Measurements from ENCODE around the gene PDCD1. TPM values are rescaled to one million over a fixed set of nuclear protein-coding genes. Genes with fewer than 3 reads are reported as not detected.

Gene PDCD1
- total and polyA plus RNA-seq, 10 of the 15 experiments (the other 5 are each of a cell fraction or from before 2014, with no cell fraction given) = 0.62 to 6.4 (median 2.9) TPM; not detected in 2

GRCh38 chr2:241834527-241835210 is 24.0 kb downstream of the PDCD1 start:
- no peak overlapping the region for H3K4me3 ChIP-seq
- no peaks in the 10 kb centered on the region for H4K20me1 ChIP-seq (ENCODE audit: control insufficient read depth, insufficient read depth)
- H3K36me3 ChIP-seq (ENCODE audit: control insufficient read depth in 2 of 2, insufficient read depth in 2 of 2, low read length in 1 of 2) = no peaks in the 10 kb centered on the region
- ChIA-PET CTCF (no interaction called here), SMC1A (ENCODE audit: uncharacterized antibody, unreplicated experiment) (no interaction called here), RAD21 (ENCODE audit: unreplicated experiment) (no interaction called here), POLR2A (no interaction called here)
- intact Hi-C loops (cut with micrococcal nuclease; ENCODE audit: unreplicated experiment) = no loop called here
- DNase-seq (ENCODE audit: low read depth, low spot score) (no peak), ATAC-seq (no peak), FAIRE-seq (no peak)
- H2AFZ ChIP-seq (ENCODE audit: control insufficient read depth, low read depth, low read length) = no peak overlapping the region
- no TSS peak for BruUV-seq (replicated peaks)
- no peak overlapping the region for H3K27ac ChIP-seq (ENCODE audit: control insufficient read depth, insufficient read depth)
- H3K9ac ChIP-seq (ENCODE audit: control insufficient read depth, insufficient read depth, low read length) = no peak overlapping the region
- 64% methylated on average over 10 of the region's 10 CpGs for WGBS (ENCODE audit: insufficient coverage, insufficient replicate concordance, low lambda C conversion rate, missing lambda C conversion rate)
- in situ Hi-C loops (cut with MboI) = no loop called here
- no peak overlapping the region for H3K4me2 ChIP-seq (ENCODE audit: control insufficient read depth, insufficient read depth)
- H3K79me2 ChIP-seq (ENCODE audit: control insufficient read depth, insufficient read depth, low read length) = no peaks in the 10 kb centered on the region
- H3K4me1 ChIP-seq (ENCODE audit: control insufficient read depth, insufficient read depth, low read length) = no peaks in the 10 kb centered on the region
- H3K27me3 ChIP-seq (replicated peaks in 1 of 2; ENCODE audit: control insufficient read depth in 2 of 2, insufficient read depth in 2 of 2, low read length in 1 of 2) = 0 out of 4 replicates have a peak, but pooled peaks cover 0 to 1% of the 10 kb centered on the region in 2 experiments
- H3K9me3 ChIP-seq (replicated peaks; ENCODE audit: control insufficient read depth, insufficient read depth, low read length) = no peaks in the 10 kb centered on the region; the same call in 2 of the 3 replicates
- TF ChIP-seq, protein P1, sequence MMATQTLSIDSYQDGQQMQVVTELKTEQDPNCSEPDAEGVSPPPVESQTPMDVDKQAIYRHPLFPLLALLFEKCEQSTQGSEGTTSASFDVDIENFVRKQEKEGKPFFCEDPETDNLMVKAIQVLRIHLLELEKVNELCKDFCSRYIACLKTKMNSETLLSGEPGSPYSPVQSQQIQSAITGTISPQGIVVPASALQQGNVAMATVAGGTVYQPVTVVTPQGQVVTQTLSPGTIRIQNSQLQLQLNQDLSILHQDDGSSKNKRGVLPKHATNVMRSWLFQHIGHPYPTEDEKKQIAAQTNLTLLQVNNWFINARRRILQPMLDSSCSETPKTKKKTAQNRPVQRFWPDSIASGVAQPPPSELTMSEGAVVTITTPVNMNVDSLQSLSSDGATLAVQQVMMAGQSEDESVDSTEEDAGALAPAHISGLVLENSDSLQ (IDR thresholded peaks at IDR 0.05) = no peak
- TF ChIP-seq KDM1A (IDR thresholded peaks at IDR 0.05; ENCODE audit: borderline replicate concordance) (no peak), HDAC6 (IDR thresholded peaks at IDR 0.05; ENCODE audit: unreplicated experiment) (no peak), EED (IDR thresholded peaks at IDR 0.05; ENCODE audit: low read depth) (no peak), BACH1 (IDR thresholded peaks at IDR 0.05; ENCODE audit: borderline replicate concordance) (no peak), EP300 (IDR thresholded peaks at IDR 0.05; ENCODE audit: borderline replicate concordance in 1 of 2, control insufficient read depth in 1 of 2, low read depth in 2 of 2, low read length in 2 of 2) (no peak), GABPA (IDR thresholded peaks at IDR 0.05; ENCODE audit: low read depth) (no peak), FOXM1 (IDR thresholded peaks at IDR 0.05; ENCODE audit: low read depth, low read length) (no peak), BCLAF1 (IDR thresholded peaks at IDR 0.05) (no peak), TARDBP (IDR thresholded peaks at IDR 0.05; ENCODE audit: borderline replicate concordance) (no peak), EGR1 (IDR thresholded peaks at IDR 0.05; ENCODE audit: borderline replicate concordance in 1 of 2, low read depth in 2 of 2, low read length in 2 of 2) (no peak), NR2C1 (IDR thresholded peaks at IDR 0.05) (no peak), SMAD5 (IDR thresholded peaks at IDR 0.05; ENCODE audit: low read depth) (no peak), CHD2 (IDR thresholded peaks at IDR 0.05; ENCODE audit: borderline replicate concordance, low read depth, low read length) (no peak)
- TF ChIP-seq, protein P2, sequence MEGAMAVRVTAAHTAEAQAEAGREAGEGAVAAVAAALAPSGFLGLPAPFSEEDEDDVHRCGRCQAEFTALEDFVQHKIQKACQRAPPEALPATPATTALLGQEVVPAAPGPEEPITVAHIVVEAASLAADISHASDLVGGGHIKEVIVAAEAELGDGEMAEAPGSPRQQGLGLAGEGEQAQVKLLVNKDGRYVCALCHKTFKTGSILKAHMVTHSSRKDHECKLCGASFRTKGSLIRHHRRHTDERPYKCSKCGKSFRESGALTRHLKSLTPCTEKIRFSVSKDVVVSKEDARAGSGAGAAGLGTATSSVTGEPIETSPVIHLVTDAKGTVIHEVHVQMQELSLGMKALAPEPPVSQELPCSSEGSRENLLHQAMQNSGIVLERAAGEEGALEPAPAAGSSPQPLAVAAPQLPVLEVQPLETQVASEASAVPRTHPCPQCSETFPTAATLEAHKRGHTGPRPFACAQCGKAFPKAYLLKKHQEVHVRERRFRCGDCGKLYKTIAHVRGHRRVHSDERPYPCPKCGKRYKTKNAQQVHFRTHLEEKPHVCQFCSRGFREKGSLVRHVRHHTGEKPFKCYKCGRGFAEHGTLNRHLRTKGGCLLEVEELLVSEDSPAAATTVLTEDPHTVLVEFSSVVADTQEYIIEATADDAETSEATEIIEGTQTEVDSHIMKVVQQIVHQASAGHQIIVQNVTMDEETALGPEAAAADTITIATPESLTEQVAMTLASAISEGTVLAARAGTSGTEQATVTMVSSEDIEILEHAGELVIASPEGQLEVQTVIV (IDR thresholded peaks at IDR 0.05; ENCODE audit: borderline replicate concordance, partially characterized antibody) = no peak
- TF ChIP-seq, protein P3, sequence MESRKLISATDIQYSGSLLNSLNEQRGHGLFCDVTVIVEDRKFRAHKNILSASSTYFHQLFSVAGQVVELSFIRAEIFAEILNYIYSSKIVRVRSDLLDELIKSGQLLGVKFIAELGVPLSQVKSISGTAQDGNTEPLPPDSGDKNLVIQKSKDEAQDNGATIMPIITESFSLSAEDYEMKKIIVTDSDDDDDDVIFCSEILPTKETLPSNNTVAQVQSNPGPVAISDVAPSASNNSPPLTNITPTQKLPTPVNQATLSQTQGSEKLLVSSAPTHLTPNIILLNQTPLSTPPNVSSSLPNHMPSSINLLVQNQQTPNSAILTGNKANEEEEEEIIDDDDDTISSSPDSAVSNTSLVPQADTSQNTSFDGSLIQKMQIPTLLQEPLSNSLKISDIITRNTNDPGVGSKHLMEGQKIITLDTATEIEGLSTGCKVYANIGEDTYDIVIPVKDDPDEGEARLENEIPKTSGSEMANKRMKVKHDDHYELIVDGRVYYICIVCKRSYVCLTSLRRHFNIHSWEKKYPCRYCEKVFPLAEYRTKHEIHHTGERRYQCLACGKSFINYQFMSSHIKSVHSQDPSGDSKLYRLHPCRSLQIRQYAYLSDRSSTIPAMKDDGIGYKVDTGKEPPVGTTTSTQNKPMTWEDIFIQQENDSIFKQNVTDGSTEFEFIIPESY (IDR thresholded peaks at IDR 0.05) = no peak
